GM20000 (cell line): ENCODE measurements around the gene ARRDC1.

Source experiments
- DNase-seq: peaks from one replicate; pipeline ENCODE4 v3.0.0; 2012; ENCODE audit warnings: low spot score
- CTCF ChIP-seq: IDR thresholded peaks from 2 replicates; pipeline ENCODE4 v1.5.1; 2012; ENCODE audit warnings: mild to moderate bottlenecking, control low read depth; ENCODE audit errors: extremely low read depth, missing control alignments

Gene ARRDC1

GRCh38 chr9:137658781-137659180 lies 53.3 kb downstream of the ARRDC1 start:
- no peak for DNase-seq

GRCh38 chr9:137660144-137660543 lies 54.7 kb downstream of the ARRDC1 start:
- TF ChIP-seq CTCF = no peak
- DNase-seq = no peak

More at GRCh38 chr9:137658781-137659180, 53.3 kb downstream of the ARRDC1 start:
- TF ChIP-seq CTCF = no peak

GRCh38 chr9:137663584-137663983 lies 58.1 kb downstream of the ARRDC1 start:
- TF ChIP-seq CTCF = no peak
- DNase-seq = no peak

GRCh38 chr9:137664676-137665075 lies 59.2 kb downstream of the ARRDC1 start:
- no peak for DNase-seq
- no peak for TF ChIP-seq CTCF
